Measurements from ENCODE around the gene FOXN3. TPM values are rescaled to one million over a fixed set of nuclear protein-coding genes. Genes with fewer than 3 reads are reported as not detected.

Gene FOXN3
- polyA plus RNA-seq, 3 donors = 38.7 to 57.4 (median 42.0) TPM

- H3K4me2 ChIP-seq (replicated peaks; ENCODE audit: extremely low read depth, low read length, poor library complexity, severe bottlenecking) = no peak overlapping the region
- intact Hi-C loops (cut with micrococcal nuclease) = no loop called here
- peak overlapping the region in 2 of 7 donors; percentile 23 to 36 for H3K27ac Mint-ChIP-seq
- peaks cover 14% of the 10 kb centered on the region for H4K20me1 ChIP-seq (ENCODE audit: insufficient read depth, low read length)
- H3K4me1 Mint-ChIP-seq = peaks cover 42% of the 10 kb centered on the region
- H3K9me3 Mint-ChIP-seq = peaks cover 3 to 10% (median 8%) of the 10 kb centered on the region in 7 donors
- no peak for DNase-seq
- peaks cover 12 to 33% of the 10 kb centered on the region in 2 donors for H3K36me3 ChIP-seq (replicated peaks in 1 of 2; ENCODE audit: control insufficient read depth in 1 of 2, insufficient read depth in 2 of 2, low read length in 2 of 2)
- 30% methylated on average over 2 of the region's 6 CpGs for WGBS (ENCODE audit: insufficient coverage)
- peaks cover 7 to 11% of the 10 kb centered on the region in 2 donors for H3K9me3 ChIP-seq (replicated peaks in 1 of 2; ENCODE audit: control insufficient read depth in 1 of 2, insufficient read depth in 1 of 2, low read length in 2 of 2)
- no peak overlapping the region for H3K4me3 Mint-ChIP-seq
- H3K36me3 Mint-ChIP-seq = peaks cover 37 to 47% of the 10 kb centered on the region in 2 donors
- peaks cover 0 to 1% (median 0%) of the 10 kb centered on the region in 3 donors for H3K27me3 Mint-ChIP-seq (ENCODE audit: low read depth in 3 of 3)
- H2AFZ ChIP-seq (ENCODE audit: insufficient read depth, low read depth, low read length, poor library complexity, severe bottlenecking) = no peak overlapping the region
- peaks cover 31 to 40% of the 10 kb centered on the region in 2 donors for H3K4me1 ChIP-seq (ENCODE audit: control insufficient read depth in 1 of 2, insufficient read depth in 2 of 2, low read length in 2 of 2)
- no peaks in the 10 kb centered on the region for H3K79me2 ChIP-seq (ENCODE audit: insufficient read depth, low read length)
- TF ChIP-seq, protein P1, sequence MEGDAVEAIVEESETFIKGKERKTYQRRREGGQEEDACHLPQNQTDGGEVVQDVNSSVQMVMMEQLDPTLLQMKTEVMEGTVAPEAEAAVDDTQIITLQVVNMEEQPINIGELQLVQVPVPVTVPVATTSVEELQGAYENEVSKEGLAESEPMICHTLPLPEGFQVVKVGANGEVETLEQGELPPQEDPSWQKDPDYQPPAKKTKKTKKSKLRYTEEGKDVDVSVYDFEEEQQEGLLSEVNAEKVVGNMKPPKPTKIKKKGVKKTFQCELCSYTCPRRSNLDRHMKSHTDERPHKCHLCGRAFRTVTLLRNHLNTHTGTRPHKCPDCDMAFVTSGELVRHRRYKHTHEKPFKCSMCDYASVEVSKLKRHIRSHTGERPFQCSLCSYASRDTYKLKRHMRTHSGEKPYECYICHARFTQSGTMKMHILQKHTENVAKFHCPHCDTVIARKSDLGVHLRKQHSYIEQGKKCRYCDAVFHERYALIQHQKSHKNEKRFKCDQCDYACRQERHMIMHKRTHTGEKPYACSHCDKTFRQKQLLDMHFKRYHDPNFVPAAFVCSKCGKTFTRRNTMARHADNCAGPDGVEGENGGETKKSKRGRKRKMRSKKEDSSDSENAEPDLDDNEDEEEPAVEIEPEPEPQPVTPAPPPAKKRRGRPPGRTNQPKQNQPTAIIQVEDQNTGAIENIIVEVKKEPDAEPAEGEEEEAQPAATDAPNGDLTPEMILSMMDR (IDR thresholded peaks at IDR 0.05) = no peak
- H3K27me3 ChIP-seq (ENCODE audit: control insufficient read depth in 2 of 2, insufficient read depth in 2 of 2, low read length in 2 of 2) = no peaks in the 10 kb centered on the region
- no peak overlapping the region for H3K9ac ChIP-seq (ENCODE audit: insufficient read depth, low read length, poor library complexity, severe bottlenecking)
- no peak overlapping the region for H3K4me3 ChIP-seq (replicated peaks in 1 of 3; ENCODE audit: low read depth in 2 of 3, low read length in 3 of 3)
- H3K27ac ChIP-seq (ENCODE audit: low read depth in 1 of 2, low read length in 2 of 2) = no peak overlapping the region
These were observed 249.3 kb downstream of the FOXN3 start for GRCh38 chr14:89167705-89168104.

DNA sequence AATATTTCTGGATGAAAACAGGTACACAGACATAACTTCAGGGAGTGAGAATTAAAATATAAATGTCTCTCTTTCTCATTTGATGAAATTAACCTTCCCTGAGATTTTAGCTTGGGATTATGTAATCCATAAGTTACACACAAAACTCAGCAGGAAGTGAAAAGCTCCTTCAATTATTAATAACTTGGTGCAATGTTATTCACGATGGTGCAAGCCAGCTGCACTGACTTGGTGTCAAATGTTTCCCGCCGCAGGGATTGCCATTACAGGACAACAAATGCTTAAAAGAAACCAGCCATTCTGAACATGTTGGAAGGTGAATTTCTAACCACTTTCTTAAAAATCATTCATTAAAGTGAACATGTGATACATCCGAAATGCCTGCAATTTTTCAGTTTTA lies 250.4 kb downstream of the FOXN3 start:
- H3K4me3 Mint-ChIP-seq = no peak overlapping the region
- peak overlapping the region; percentile 5 to 98 (median 91) for H3K27ac Mint-ChIP-seq
- TF ChIP-seq, protein P1 (IDR thresholded peaks at IDR 0.05) = no peak

More for the DNA sequence above, 250.4 kb downstream of the FOXN3 start:
- no peak overlapping the region for H2AFZ ChIP-seq (ENCODE audit: insufficient read depth, low read depth, low read length, poor library complexity, severe bottlenecking)
- H3K4me1 ChIP-seq (ENCODE audit: control insufficient read depth in 1 of 2, insufficient read depth in 2 of 2, low read length in 2 of 2) = peaks cover 31 to 40% of the 10 kb centered on the region in 2 donors
- peaks cover 0 to 3% (median under 1%) of the 10 kb centered on the region in 7 donors for H3K9me3 Mint-ChIP-seq
- intact Hi-C loops (cut with micrococcal nuclease) = no loop called here
- DNase-seq = peak in 1 of 3 donors; percentile 21
- peaks cover under 1 to 3% of the 10 kb centered on the region in 2 donors for H3K9me3 ChIP-seq (replicated peaks in 1 of 2; ENCODE audit: control insufficient read depth in 1 of 2, insufficient read depth in 1 of 2, low read length in 2 of 2)
- H3K27me3 Mint-ChIP-seq (ENCODE audit: low read depth in 3 of 3) = peaks cover 0 to 3% (median 1%) of the 10 kb centered on the region in 3 donors
- no peak overlapping the region for H3K9ac ChIP-seq (ENCODE audit: insufficient read depth, low read length, poor library complexity, severe bottlenecking)
- H3K4me1 Mint-ChIP-seq = peaks cover 42% of the 10 kb centered on the region
- H3K36me3 ChIP-seq (replicated peaks in 1 of 2; ENCODE audit: control insufficient read depth in 1 of 2, insufficient read depth in 2 of 2, low read length in 2 of 2) = peaks cover 19 to 33% of the 10 kb centered on the region in 2 donors
- 83% methylated on average over 1 of the region's 4 CpGs for WGBS (ENCODE audit: insufficient coverage)
- H4K20me1 ChIP-seq (ENCODE audit: insufficient read depth, low read length) = peaks cover 14% of the 10 kb centered on the region
- no peak overlapping the region for H3K4me3 ChIP-seq (replicated peaks in 1 of 3; ENCODE audit: low read depth in 2 of 3, low read length in 3 of 3)
- H3K79me2 ChIP-seq (ENCODE audit: insufficient read depth, low read length) = no peaks in the 10 kb centered on the region
- no peaks in the 10 kb centered on the region for H3K27me3 ChIP-seq (ENCODE audit: control insufficient read depth in 2 of 2, insufficient read depth in 2 of 2, low read length in 2 of 2)
- H3K27ac ChIP-seq (ENCODE audit: low read depth in 1 of 2, low read length in 2 of 2) = peak overlapping the region in 1 of 2 donors; percentile 88
- H3K4me2 ChIP-seq (replicated peaks; ENCODE audit: extremely low read depth, low read length, poor library complexity, severe bottlenecking) = no peak overlapping the region
- peaks cover 47 to 51% of the 10 kb centered on the region in 2 donors for H3K36me3 Mint-ChIP-seq

Measured in CD14-positive monocyte (primary cell).